Skeletal muscle tissue (tissue), 4 donors: ENCODE results near the gene LETM1. TPM values are rescaled to one million over a fixed set of nuclear protein-coding genes. Genes with fewer than 3 reads are reported as not detected.

ENCODE experiments used
- H3K27ac ChIP-seq: one replicate; pipeline ENCODE4 v1.7.0; 2013; ENCODE audit warnings: mild to moderate bottlenecking, low read depth, low read length, inconsistent platforms
- H3K27me3 ChIP-seq, 3 donors: one replicate each; pipeline ENCODE4 v1.7.0; 2013; ENCODE audit warnings: low read length in 3 of 3; ENCODE audit not compliant: control insufficient read depth in 3 of 3, insufficient read depth in 3 of 3
- H3K36me3 ChIP-seq, 3 donors: one replicate each; pipeline ENCODE4 v1.7.0; 2013; ENCODE audit warnings: low read length in 3 of 3; ENCODE audit not compliant: control insufficient read depth in 3 of 3, insufficient read depth in 3 of 3
- H3K4me1 ChIP-seq, 3 donors: one replicate each; pipeline ENCODE4 v1.7.0; 2013; ENCODE audit warnings: low read length in 3 of 3, mild to moderate bottlenecking in 3 of 3; ENCODE audit not compliant: control insufficient read depth in 3 of 3, insufficient read depth in 3 of 3
- H3K4me3 ChIP-seq, 3 donors: one replicate each; pipeline ENCODE4 v1.7.0; 2013; ENCODE audit warnings: low read length in 3 of 3
- H3K9ac ChIP-seq, 3 donors: one replicate each; pipeline ENCODE4 v1.7.0; 2013; ENCODE audit warnings: low read length in 3 of 3, mild to moderate bottlenecking in 3 of 3, moderate library complexity in 2 of 3, low read depth in 1 of 3
- H3K9me3 ChIP-seq, 3 donors: one replicate each; pipeline ENCODE4 v1.7.0; 2013; ENCODE audit warnings: low read length in 3 of 3; ENCODE audit not compliant: control insufficient read depth in 3 of 3
- total RNA-seq: library from RNA; depleted of rRNA; stranded (reverse); fragments of >200 nt; gene quantifications from one replicate; pipeline ENCODE4 v1.2.3, GENCODE V29; 2014
- donor health status: Osteomylitis.

LETM1 gene
- total RNA-seq, 1 donor from 2014 or later = 32.4 TPM

DNA sequence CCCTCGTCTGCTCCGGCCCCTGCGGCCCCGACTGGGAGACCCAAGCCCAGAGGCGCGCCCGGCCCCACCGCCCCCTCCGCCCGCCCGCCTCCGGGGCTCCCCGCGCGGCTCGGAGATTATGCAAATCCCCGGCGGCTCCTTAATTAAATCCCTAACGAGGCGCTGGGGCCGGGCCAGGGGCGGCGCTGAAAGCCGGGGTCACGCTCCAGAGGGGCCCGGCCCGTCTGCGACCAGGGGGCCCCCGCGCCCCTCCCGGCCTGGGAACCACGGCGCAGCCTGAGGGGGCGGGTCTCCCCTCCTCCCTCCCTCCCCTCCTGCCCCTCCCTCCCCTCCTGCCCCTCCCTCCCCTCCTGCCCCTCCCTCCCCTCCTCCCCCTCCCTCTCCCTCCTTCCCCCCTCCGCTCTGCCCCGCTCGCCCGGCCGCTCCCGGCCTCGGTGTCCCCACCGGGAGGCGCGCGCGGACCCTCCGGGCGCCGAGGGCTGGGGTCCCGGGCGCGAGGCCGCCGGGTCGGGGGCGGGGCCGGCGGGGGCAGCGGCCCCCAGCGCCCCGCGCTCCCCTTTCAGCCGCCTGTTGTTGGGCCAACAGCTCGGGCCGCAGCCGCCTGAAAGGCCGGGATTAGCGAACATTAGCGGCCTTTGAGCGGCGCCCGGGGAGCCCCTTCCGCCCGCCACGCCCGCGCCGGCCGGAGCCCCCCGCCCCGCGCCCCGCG lies 88.7 kb downstream of the LETM1 start:
- H3K9me3 ChIP-seq = no peaks in the 10 kb centered on the region
- H3K4me1 ChIP-seq = peaks cover 0 to 7% (median 4%) of the 10 kb centered on the region in 3 donors
- no peaks in the 10 kb centered on the region for H3K36me3 ChIP-seq
- no peak overlapping the region for H3K4me3 ChIP-seq
- H3K27me3 ChIP-seq = peaks cover 15 to 23% (median 22%) of the 10 kb centered on the region in 3 donors
- H3K27ac ChIP-seq = no peak overlapping the region
- H3K9ac ChIP-seq = no peak overlapping the region

DNA sequence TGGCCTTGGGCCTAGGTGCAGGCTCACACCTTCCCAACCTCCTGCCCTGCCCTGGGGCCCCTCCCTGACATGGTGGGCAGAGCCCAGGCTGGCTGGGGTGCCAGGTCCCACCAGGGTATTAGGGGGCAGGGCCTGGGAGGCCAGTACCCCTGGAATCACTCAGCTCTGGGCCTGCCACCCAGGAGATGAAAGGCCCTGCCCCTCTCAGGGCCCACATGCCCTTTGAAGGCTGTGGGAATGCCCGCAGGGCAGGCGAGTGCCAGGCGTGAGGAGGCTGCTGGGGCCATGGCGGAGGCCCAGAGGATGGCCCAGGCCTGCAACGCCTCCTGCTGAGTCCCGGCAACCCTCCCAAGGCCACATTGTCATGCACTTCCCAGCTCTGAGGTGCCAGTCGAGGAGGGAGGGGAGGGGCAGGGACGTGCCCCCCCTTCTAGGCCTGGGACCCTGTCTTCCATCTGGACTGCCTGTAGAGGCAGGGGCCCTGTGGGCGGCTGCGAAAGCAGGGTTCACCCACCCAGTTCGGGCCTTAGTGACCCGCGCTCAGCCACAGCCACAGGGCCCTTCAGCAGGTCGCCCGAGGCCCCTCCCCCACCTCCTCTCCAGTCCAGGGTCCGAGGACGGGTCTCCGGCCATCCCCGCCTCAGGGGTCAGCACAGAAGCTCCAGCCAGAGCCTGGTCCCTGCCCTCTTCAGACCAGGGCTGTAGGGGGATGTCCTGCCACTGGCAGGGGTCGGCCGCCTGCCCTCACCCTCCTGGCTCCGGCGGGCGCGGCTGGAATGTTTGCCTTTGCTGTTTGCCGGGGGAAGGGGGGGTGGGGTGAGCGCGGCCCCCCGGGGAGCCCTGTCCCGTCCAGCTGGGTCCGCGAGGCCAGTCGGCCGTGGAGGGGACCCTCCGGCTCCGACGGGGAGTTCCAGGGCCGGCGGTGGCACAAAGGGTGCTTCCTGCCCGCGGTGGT lies 89.6 kb downstream of the LETM1 start:
- no peaks in the 10 kb centered on the region for H3K9me3 ChIP-seq
- peaks cover 18 to 24% (median 22%) of the 10 kb centered on the region in 3 donors for H3K27me3 ChIP-seq
- peaks cover 0 to 7% (median 4%) of the 10 kb centered on the region in 3 donors for H3K4me1 ChIP-seq
- no peaks in the 10 kb centered on the region for H3K36me3 ChIP-seq
- no peak overlapping the region for H3K27ac ChIP-seq
- no peak overlapping the region for H3K9ac ChIP-seq
- no peak overlapping the region for H3K4me3 ChIP-seq

- Histone ChIP-seq H3K27me3 (peaks cover 18 to 22% (median 20%) of the 10 kb centered on the region in 3 donors), H3K27ac (no peak overlapping the region), H3K36me3 (no peaks in the 10 kb centered on the region), H3K4me1 (peaks cover 0 to 7% (median 4%) of the 10 kb centered on the region in 3 donors), H3K9me3 (no peaks in the 10 kb centered on the region), H3K4me3 (no peak overlapping the region), H3K9ac (no peak overlapping the region)
Measured at GRCh38 chr4:1765409-1766072, 90.4 kb downstream of the LETM1 start.

DNA sequence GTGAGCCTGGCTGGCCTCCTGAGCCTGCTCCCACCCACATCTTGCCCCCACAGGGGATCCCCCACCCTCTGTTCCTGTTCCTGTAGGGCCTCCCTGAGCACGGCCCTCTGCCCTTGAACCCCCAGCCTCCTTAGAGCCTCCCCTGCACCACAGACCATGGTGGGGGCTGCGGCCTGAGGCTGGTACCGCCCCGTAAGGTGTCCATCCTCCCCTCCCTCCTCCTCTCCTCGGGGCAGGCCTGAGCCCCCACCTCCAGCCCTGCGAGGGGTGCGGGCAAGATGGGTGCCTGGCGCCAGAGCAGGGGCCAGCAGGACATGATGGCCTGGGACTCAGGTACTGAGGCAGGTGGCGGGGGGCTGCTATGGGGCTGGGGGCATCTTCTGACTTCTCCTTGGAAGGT lies 91.3 kb downstream of the LETM1 start:
- H3K27me3 ChIP-seq = peaks cover 16 to 20% (median 16%) of the 10 kb centered on the region in 3 donors

DNA sequence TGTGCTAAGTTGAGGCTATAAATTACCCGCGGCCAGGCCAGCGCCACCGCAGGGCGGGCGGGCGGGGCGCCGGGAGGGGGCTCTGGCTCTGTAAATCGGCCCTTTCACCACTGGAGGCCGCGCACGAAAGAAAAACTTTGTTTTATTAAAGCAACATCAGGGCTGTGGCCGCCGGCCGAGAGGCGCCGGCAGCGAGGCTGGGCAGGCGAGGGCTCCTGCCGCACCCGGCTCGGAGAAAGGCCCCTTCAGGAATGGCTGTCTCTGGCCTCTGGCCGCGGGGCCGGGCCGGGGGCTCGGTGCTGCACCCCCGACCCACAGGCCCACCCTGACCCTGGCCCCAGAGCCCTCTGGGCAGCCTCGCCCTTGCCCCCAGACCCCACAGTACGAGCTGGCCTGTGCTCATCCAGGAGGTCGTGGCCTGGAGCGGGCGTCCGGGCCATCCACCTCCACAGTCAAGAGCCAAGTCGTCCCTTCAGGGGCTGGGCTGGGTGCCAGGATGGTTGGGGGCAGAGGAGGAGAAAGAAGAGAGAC lies 92.3 kb downstream of the LETM1 start:
- H3K36me3 ChIP-seq = no peaks in the 10 kb centered on the region
- H3K27ac ChIP-seq = no peak overlapping the region
- peaks cover 0 to 7% (median 4%) of the 10 kb centered on the region in 3 donors for H3K4me1 ChIP-seq
- H3K9me3 ChIP-seq = no peaks in the 10 kb centered on the region
- peak overlapping the region in 1 of 3 donors; percentile 45 for H3K9ac ChIP-seq
- peaks cover 10 to 17% (median 12%) of the 10 kb centered on the region in 3 donors for H3K27me3 ChIP-seq
- no peak overlapping the region for H3K4me3 ChIP-seq

More for the DNA sequence above, 91.3 kb downstream of the LETM1 start:
- Histone ChIP-seq H3K9me3 (no peaks in the 10 kb centered on the region), H3K4me3 (no peak overlapping the region), H3K36me3 (no peaks in the 10 kb centered on the region), H3K27ac (no peak overlapping the region), H3K9ac (no peak overlapping the region), H3K4me1 (peaks cover 0 to 7% (median 4%) of the 10 kb centered on the region in 3 donors)

GRCh38 chr4:1763070-1763549 lies 92.8 kb downstream of the LETM1 start:
- Histone ChIP-seq H3K27me3 (peaks cover 7 to 12% (median 10%) of the 10 kb centered on the region in 3 donors), H3K9me3 (no peaks in the 10 kb centered on the region), H3K4me1 (peaks cover 0 to 7% (median 4%) of the 10 kb centered on the region in 3 donors), H3K9ac (no peak overlapping the region), H3K27ac (no peak overlapping the region), H3K4me3 (no peak overlapping the region), H3K36me3 (no peaks in the 10 kb centered on the region)

GRCh38 chr4:1762264-1763010 lies 93.5 kb downstream of the LETM1 start:
- H3K9ac ChIP-seq = no peak overlapping the region

More at GRCh38 chr4:1762264-1763010, 93.5 kb downstream of the LETM1 start:
- Histone ChIP-seq H3K9me3 (no peaks in the 10 kb centered on the region), H3K27me3 (peaks cover 5 to 10% (median 10%) of the 10 kb centered on the region in 3 donors), H3K4me1 (peaks cover 0 to 4% (median 4%) of the 10 kb centered on the region in 3 donors), H3K36me3 (no peaks in the 10 kb centered on the region), H3K4me3 (no peak overlapping the region), H3K27ac (no peak overlapping the region)
